ENCODE data around the gene TRIP11. TPM values are rescaled to one million over a fixed set of nuclear protein-coding genes. Genes with fewer than 3 reads are reported as not detected.

The TRIP11 gene
- total and polyA plus RNA-seq, 7 donors = 6.8 to 54.8 (median 47.5) TPM

- Histone ChIP-seq H3K27me3 (ENCODE audit: insufficient read depth in 3 of 3, low read length in 2 of 3) (no peaks in the 10 kb centered on the region), H3K4me1 (peaks cover 3% of the 10 kb centered on the region), H3K4me3 (no peak overlapping the region), H3K27ac (no peak overlapping the region), H3K9me3 (no peaks in the 10 kb centered on the region), H3K36me3 (ENCODE audit: insufficient read depth in 1 of 2, low read depth in 1 of 2) (peaks cover 4 to 84% of the 10 kb centered on the region in 2 donors)
- TF ChIP-seq, protein P1, sequence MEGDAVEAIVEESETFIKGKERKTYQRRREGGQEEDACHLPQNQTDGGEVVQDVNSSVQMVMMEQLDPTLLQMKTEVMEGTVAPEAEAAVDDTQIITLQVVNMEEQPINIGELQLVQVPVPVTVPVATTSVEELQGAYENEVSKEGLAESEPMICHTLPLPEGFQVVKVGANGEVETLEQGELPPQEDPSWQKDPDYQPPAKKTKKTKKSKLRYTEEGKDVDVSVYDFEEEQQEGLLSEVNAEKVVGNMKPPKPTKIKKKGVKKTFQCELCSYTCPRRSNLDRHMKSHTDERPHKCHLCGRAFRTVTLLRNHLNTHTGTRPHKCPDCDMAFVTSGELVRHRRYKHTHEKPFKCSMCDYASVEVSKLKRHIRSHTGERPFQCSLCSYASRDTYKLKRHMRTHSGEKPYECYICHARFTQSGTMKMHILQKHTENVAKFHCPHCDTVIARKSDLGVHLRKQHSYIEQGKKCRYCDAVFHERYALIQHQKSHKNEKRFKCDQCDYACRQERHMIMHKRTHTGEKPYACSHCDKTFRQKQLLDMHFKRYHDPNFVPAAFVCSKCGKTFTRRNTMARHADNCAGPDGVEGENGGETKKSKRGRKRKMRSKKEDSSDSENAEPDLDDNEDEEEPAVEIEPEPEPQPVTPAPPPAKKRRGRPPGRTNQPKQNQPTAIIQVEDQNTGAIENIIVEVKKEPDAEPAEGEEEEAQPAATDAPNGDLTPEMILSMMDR (IDR thresholded peaks at IDR 0.05) = no peak
- intact Hi-C loops (cut with DNase I) = no loop called here
- no peak for DNase-seq
- WGBS, 3 donors = 61 to 68% (median 63%) methylated on average over 6 of the region's 6 CpGs
- ATAC-seq = no peak
Observed at GRCh38 chr14:91998667-91999570, 40.9 kb downstream of the TRIP11 start.

DNA sequence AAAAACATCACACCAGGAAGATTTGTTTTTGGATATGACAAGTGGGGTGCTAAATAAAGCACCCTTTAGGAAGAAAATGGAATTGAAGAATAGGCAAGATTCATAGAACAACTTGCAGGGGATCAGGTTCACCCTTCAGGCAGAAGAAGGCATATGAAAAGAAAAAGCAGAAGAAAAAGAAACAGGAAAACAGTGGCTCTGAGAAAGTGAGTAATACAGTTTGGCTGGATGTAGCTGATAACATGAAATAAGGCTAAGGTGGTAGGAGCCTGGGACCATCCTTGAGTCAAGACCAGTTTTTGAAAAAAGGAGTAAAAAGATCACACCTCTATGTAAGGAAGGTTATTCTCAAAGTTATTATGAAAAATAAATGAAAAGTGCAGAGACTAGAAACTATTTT lies 42.4 kb downstream of the TRIP11 start:
- peaks cover 0 to 84% of the 10 kb centered on the region in 2 donors for H3K36me3 ChIP-seq (ENCODE audit: insufficient read depth in 1 of 2, low read depth in 1 of 2)
- no peaks in the 10 kb centered on the region for H3K9me3 ChIP-seq
- ATAC-seq = no peak
- TF ChIP-seq, protein P1 (IDR thresholded peaks at IDR 0.05) = no peak
- no peak overlapping the region for H3K4me3 ChIP-seq
- no peak for DNase-seq
- H3K27ac ChIP-seq = no peak overlapping the region
- H3K27me3 ChIP-seq (ENCODE audit: insufficient read depth in 3 of 3, low read length in 2 of 3) = no peaks in the 10 kb centered on the region
- peaks cover 3% of the 10 kb centered on the region for H3K4me1 ChIP-seq
- intact Hi-C loops (cut with DNase I) = no loop called here

- DNase-seq (no peak), ATAC-seq (peak in 3 of 4 donors; percentile 39 to 62 (median 53))
- TF ChIP-seq, protein P1 (IDR thresholded peaks at IDR 0.05) = peak; percentile 55
- Histone ChIP-seq H3K36me3 (ENCODE audit: insufficient read depth in 1 of 2, low read depth in 1 of 2) (peaks cover 0 to 87% of the 10 kb centered on the region in 2 donors), H3K4me3 (no peak overlapping the region), H3K4me1 (peaks cover 3% of the 10 kb centered on the region), H3K27me3 (ENCODE audit: insufficient read depth in 3 of 3, low read length in 2 of 3) (no peaks in the 10 kb centered on the region), H3K27ac (no peak overlapping the region), H3K9me3 (no peaks in the 10 kb centered on the region)
- 44 to 52% (median 44%) methylated on average over 2 of the region's 2 CpGs for WGBS, 3 donors
- intact Hi-C loops (cut with DNase I) = no loop called here
Observed at GRCh38 chr14:91996948-91997371, 42.9 kb downstream of the TRIP11 start.

- no peak for DNase-seq
- TF ChIP-seq, protein P1 (IDR thresholded peaks at IDR 0.05) = no peak
- no peak for ATAC-seq
Observed at GRCh38 chr14:91987192-91987591, 52.7 kb downstream of the TRIP11 start.

More at GRCh38 chr14:91987192-91987591, 52.7 kb downstream of the TRIP11 start:
- H3K4me1 ChIP-seq = no peaks in the 10 kb centered on the region
- no peaks in the 10 kb centered on the region for H3K9me3 ChIP-seq
- no peak overlapping the region for H3K4me3 ChIP-seq
- intact Hi-C loops (cut with DNase I) = no loop called here
- no peak overlapping the region for H3K27ac ChIP-seq
- no peaks in the 10 kb centered on the region for H3K27me3 ChIP-seq (ENCODE audit: insufficient read depth in 3 of 3, low read length in 2 of 3)
- WGBS, 3 donors = 84 to 95% (median 89%) methylated on average over 3 of the region's 3 CpGs
- H3K36me3 ChIP-seq (ENCODE audit: insufficient read depth in 1 of 2, low read depth in 1 of 2) = peaks cover 14 to 68% of the 10 kb centered on the region in 2 donors
